A549 (cell line): ENCODE results near the gene EBP. TPM values are rescaled to one million over a fixed set of nuclear protein-coding genes. Genes with fewer than 3 reads are reported as not detected.
A peak's percentile ranks its signal among the peaks of the same experiment; 100 is the strongest.

ENCODE experiments used
- ATAC-seq, 2 experiments: fragments of 200-7000 bp in 1 of 2; fragments of >200 bp in 1 of 2; cut with Nextera tagmentation in 1 of 2; cut with Tn5 transposase in 1 of 2; 3 replicates each; pipeline versions ENCODE4 v1.8.0 to v1.9.1; 2018 to 2020; ENCODE audit warnings: mild to moderate bottlenecking in 1 of 2, moderate library complexity in 1 of 2
- CTCF ChIA-PET: fragments of 300-600 bp; sonication (Branson Sonifier 250); formaldehyde crosslinking; extraction: SDS; loops from one replicate; lab custom pipeline; 2021; ENCODE audit warnings: antibody characterized with exemption, inconsistent platforms; lab: Yijun Ruan, JAX
- POLR2A ChIA-PET: fragments of 350-600 bp; formaldehyde crosslinking; extraction: SDS; loops from one replicate; lab custom pipeline; 2021; ENCODE audit warnings: antibody characterized with exemption, inconsistent platforms; lab: Yijun Ruan, JAX
- DNase-seq, 2 experiments: peaks; one replicate each; pipeline versions ENCODE4 v3.0.0 to v3.0.0-alpha.2; 2011 to 2016; ENCODE audit warnings: low read depth in 1 of 2, low spot score in 1 of 2
- FAIRE-seq: peaks from 2 replicates; lab custom pipeline; 2011; peaks lifted over from hg19 to GRCh38; lab: Jason Lieb, UNC
- H3K27ac ChIP-seq, 2 experiments: fragments of >200 bp; sonication (Bioruptor Twin); formaldehyde crosslinking; 3 replicates each; pipeline ENCODE4 v1.5.1; 2016 to 2017
- H3K4me1 ChIP-seq: fragments of >200 bp; sonication (Bioruptor Twin); formaldehyde crosslinking; 3 replicates; pipeline ENCODE4 v1.6.1; 2016
- H3K4me2 ChIP-seq: fragments of >200 bp; sonication (Bioruptor Twin); formaldehyde crosslinking; 3 replicates; pipeline ENCODE4 v1.6.1; 2016
- H3K4me3 ChIP-seq: fragments of >200 bp; sonication (Bioruptor Twin); formaldehyde crosslinking; 3 replicates; pipeline ENCODE4 v1.5.1; 2016
- H3K9me3 ChIP-seq: fragments of >200 bp; sonication (Bioruptor Twin); formaldehyde crosslinking; 3 replicates; pipeline ENCODE4 v1.6.1; 2016
- CBX2 ChIP-seq: fragments of 200-600 bp; sonication (generic); IDR thresholded peaks from 2 replicates; pipeline ENCODE4 v1.6.1; 2016; ENCODE audit warnings: low read depth, mild to moderate bottlenecking, borderline replicate concordance
- CEBPB ChIP-seq, 2 experiments: fragments of >200 bp in 1 of 2; sonication (Bioruptor Twin) in 1 of 2; formaldehyde crosslinking in 1 of 2; IDR thresholded peaks; 2 replicates each; pipeline ENCODE4 v1.6.1; 2012 to 2016
- CHD4 ChIP-seq: fragments of 200-600 bp; sonication (generic); IDR thresholded peaks from 2 replicates; pipeline ENCODE4 v1.6.1; 2016; ENCODE audit warnings: antibody characterized with exemption, mild to moderate bottlenecking, borderline replicate concordance
- EHF ChIP-seq: fragments of 250-450 bp; sonication (Bioruptor Pico); IDR thresholded peaks from 2 replicates; pipeline ENCODE4 v1.5.0; 2020; ENCODE audit warnings: mild to moderate bottlenecking
- FOSL2 ChIP-seq, 2 experiments: fragments of 450-650 bp in 1 of 2; fragments of >200 bp in 1 of 2; sonication (Bioruptor Twin) in 1 of 2; formaldehyde crosslinking; IDR thresholded peaks; 2 replicates each; pipeline versions ENCODE4 v1.5.0 to v1.6.1; 2016 to 2020; ENCODE audit warnings: mild to moderate bottlenecking in 1 of 2, moderate library complexity in 1 of 2
- GATA3 ChIP-seq: IDR thresholded peaks from 2 replicates; pipeline ENCODE4 v1.6.1; 2012; ENCODE audit warnings: borderline replicate concordance
- HDAC2 ChIP-seq: fragments of 200-600 bp; sonication (generic); IDR thresholded peaks from 2 replicates; pipeline ENCODE4 v1.6.1; 2016
- HEYL ChIP-seq: fragments of 250-450 bp; sonication (Bioruptor Pico); IDR thresholded peaks from 2 replicates; pipeline ENCODE4 v1.8.0; 2021; ENCODE audit warnings: mild to moderate bottlenecking, moderate library complexity
- HOXB13 ChIP-seq: fragments of 250-450 bp; sonication (Bioruptor Pico); IDR thresholded peaks from 2 replicates; pipeline ENCODE4 v1.5.0; 2020; ENCODE audit warnings: low read depth, mild to moderate bottlenecking, moderate library complexity
- HOXB5 ChIP-seq: fragments of 250-450 bp; sonication (Bioruptor Pico); IDR thresholded peaks from 2 replicates; pipeline ENCODE4 v1.5.0; 2020; ENCODE audit warnings: mild to moderate bottlenecking, moderate library complexity
- JUN ChIP-seq, 2 experiments: fragments of >200 bp; sonication (Bioruptor Twin); formaldehyde crosslinking; IDR thresholded peaks; 2 replicates in 1 of 2; 3 replicates in 1 of 2; pipeline ENCODE4 v1.6.1; 2016 to 2017
- NFE2L2 ChIP-seq: fragments of 150-350 bp; conservative IDR thresholded peaks from 2 replicates; pipeline ENCODE4 v1.6.1; 2014; ENCODE audit warnings: low read length
- NR3C1 ChIP-seq: fragments of >200 bp; sonication (Bioruptor Twin); formaldehyde crosslinking; IDR thresholded peaks from 3 replicates; pipeline ENCODE4 v1.6.1; 2017
- POLR2A ChIP-seq: IDR thresholded peaks from 2 replicates; pipeline ENCODE4 v1.6.1; 2012; ENCODE audit warnings: mild to moderate bottlenecking, low read length
- RAD21 ChIP-seq, 2 experiments: fragments of >200 bp in 1 of 2; sonication (Bioruptor Twin) in 1 of 2; formaldehyde crosslinking in 1 of 2; IDR thresholded peaks in 1 of 2; conservative IDR thresholded peaks in 1 of 2; 2 replicates in 1 of 2; 3 replicates in 1 of 2; pipeline ENCODE4 v1.6.1; 2012 to 2018; ENCODE audit warnings: inconsistent platforms in 1 of 2
- RARB ChIP-seq: fragments of 250-450 bp; sonication (Bioruptor Pico); IDR thresholded peaks from 2 replicates; pipeline ENCODE4 v1.8.0; 2021; ENCODE audit warnings: mild to moderate bottlenecking, moderate library complexity
- SMC3 ChIP-seq: fragments of >200 bp; sonication (Bioruptor Twin); formaldehyde crosslinking; IDR thresholded peaks from 3 replicates; pipeline ENCODE4 v1.6.1; 2018; ENCODE audit warnings: inconsistent platforms
- ZC3H11A ChIP-seq: fragments of 450-650 bp; IDR thresholded peaks from 2 replicates; pipeline ENCODE4 v1.6.1; 2014; ENCODE audit warnings: antibody characterized with exemption, mild to moderate bottlenecking
- ZFP36 ChIP-seq: fragments of 450-650 bp; IDR thresholded peaks from 2 replicates; pipeline ENCODE4 v1.6.1; 2014; ENCODE audit warnings: borderline replicate concordance; ENCODE audit not compliant: partially characterized antibody
- WGBS: methylation state at CpG from one replicate; pipeline ENCODE4 v1.1.6; 2017; ENCODE audit errors: missing lambda C conversion rate; 5-methylcytosine and 5-hydroxymethylcytosine counted together
- polyA plus RNA-seq, 4 experiments: library from polyadenylated mRNA; depleted of rRNA in 3 of 4; stranded (reverse); fragments of >200 nt; fragmentation: RNase III in 1 of 4; extraction: RNeasy Plus Mini Kit Qiagen cat#74134 plus additional on column Dnase treatment in 1 of 4; gene quantifications; 2 replicates in 3 of 4; 3 replicates in 1 of 4; pipeline ENCODE4 v1.2.3, GENCODE V29; 2011 to 2017
- TF ChIP-seq, protein P1 (sequence below): fragments of >200 bp; sonication (Bioruptor Twin); formaldehyde crosslinking; IDR thresholded peaks from 3 replicates; pipeline ENCODE4 v1.6.1; 2016
- TF ChIP-seq, protein P2 (sequence below): fragments of 150-350 bp; IDR thresholded peaks from 2 replicates; pipeline ENCODE4 v1.6.1; 2014; ENCODE audit warnings: low read depth, mild to moderate bottlenecking, low read length
- TF ChIP-seq, protein P3 (sequence below): fragments of >200 bp; sonication (Bioruptor Twin); formaldehyde crosslinking; IDR thresholded peaks from 3 replicates; pipeline ENCODE4 v1.5.1; 2016
- TF ChIP-seq, protein P4 (sequence below): fragments of 450-650 bp; IDR thresholded peaks from 2 replicates; pipeline ENCODE4 v1.6.1; 2014; ENCODE audit warnings: antibody characterized with exemption
- TF ChIP-seq, protein P5 (sequence below): IDR thresholded peaks from 2 replicates; pipeline ENCODE4 v1.6.1; 2012

EBP gene
- polyA plus RNA-seq, 2 of the 4 experiments (the other 2 are of a cell fraction) = 82.9 to 159 TPM

DNA sequence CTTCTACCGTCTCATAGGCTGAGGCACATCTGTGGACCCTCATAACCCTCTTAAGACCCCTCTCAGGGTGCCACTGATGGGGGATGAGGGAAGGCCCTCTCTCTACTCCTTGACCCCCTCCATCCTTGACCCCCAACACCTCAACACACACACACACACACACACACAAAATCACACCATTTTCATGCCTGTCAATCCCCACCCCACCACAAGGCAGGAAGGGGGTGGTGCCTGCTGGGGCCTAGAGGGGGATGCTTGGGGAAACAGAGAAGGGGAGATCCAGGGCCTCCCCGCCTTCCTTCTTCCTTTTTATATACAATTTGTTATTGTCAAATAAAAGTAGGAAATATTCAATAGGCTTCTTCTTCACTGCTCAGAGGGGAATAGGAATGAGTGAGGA is 1.2 kb upstream of the EBP start:
- no peak for TF ChIP-seq NFE2L2
- TF ChIP-seq, protein P1, sequence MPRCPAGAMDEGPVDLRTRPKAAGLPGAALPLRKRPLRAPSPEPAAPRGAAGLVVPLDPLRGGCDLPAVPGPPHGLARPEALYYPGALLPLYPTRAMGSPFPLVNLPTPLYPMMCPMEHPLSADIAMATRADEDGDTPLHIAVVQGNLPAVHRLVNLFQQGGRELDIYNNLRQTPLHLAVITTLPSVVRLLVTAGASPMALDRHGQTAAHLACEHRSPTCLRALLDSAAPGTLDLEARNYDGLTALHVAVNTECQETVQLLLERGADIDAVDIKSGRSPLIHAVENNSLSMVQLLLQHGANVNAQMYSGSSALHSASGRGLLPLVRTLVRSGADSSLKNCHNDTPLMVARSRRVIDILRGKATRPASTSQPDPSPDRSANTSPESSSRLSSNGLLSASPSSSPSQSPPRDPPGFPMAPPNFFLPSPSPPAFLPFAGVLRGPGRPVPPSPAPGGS = no peak
- no peak for TF ChIP-seq FOSL2 (IDR thresholded peaks at IDR 0.05)
- TF ChIP-seq FOSL2 (CRISPR knock-in tag; IDR thresholded peaks at IDR 0.05) = no peak
- TF ChIP-seq HOXB13 (CRISPR knock-in tag) = no peak
- TF ChIP-seq, protein P2, sequence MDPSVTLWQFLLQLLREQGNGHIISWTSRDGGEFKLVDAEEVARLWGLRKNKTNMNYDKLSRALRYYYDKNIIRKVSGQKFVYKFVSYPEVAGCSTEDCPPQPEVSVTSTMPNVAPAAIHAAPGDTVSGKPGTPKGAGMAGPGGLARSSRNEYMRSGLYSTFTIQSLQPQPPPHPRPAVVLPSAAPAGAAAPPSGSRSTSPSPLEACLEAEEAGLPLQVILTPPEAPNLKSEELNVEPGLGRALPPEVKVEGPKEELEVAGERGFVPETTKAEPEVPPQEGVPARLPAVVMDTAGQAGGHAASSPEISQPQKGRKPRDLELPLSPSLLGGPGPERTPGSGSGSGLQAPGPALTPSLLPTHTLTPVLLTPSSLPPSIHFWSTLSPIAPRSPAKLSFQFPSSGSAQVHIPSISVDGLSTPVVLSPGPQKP = no peak
- no peak for TF ChIP-seq POLR2A
- TF ChIP-seq HDAC2 = no peak
- TF ChIP-seq, protein P3, sequence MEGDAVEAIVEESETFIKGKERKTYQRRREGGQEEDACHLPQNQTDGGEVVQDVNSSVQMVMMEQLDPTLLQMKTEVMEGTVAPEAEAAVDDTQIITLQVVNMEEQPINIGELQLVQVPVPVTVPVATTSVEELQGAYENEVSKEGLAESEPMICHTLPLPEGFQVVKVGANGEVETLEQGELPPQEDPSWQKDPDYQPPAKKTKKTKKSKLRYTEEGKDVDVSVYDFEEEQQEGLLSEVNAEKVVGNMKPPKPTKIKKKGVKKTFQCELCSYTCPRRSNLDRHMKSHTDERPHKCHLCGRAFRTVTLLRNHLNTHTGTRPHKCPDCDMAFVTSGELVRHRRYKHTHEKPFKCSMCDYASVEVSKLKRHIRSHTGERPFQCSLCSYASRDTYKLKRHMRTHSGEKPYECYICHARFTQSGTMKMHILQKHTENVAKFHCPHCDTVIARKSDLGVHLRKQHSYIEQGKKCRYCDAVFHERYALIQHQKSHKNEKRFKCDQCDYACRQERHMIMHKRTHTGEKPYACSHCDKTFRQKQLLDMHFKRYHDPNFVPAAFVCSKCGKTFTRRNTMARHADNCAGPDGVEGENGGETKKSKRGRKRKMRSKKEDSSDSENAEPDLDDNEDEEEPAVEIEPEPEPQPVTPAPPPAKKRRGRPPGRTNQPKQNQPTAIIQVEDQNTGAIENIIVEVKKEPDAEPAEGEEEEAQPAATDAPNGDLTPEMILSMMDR = no peak
- no peak for TF ChIP-seq EHF (CRISPR knock-in tag)
- TF ChIP-seq RAD21 (conservative IDR thresholded peaks at IDR 0.05 in 1 of 2, IDR thresholded peaks at IDR 0.05 in 1 of 2) = no peak
- TF ChIP-seq ZFP36 = no peak
- TF ChIP-seq HOXB5 (CRISPR knock-in tag) = no peak
- TF ChIP-seq, protein P4, sequence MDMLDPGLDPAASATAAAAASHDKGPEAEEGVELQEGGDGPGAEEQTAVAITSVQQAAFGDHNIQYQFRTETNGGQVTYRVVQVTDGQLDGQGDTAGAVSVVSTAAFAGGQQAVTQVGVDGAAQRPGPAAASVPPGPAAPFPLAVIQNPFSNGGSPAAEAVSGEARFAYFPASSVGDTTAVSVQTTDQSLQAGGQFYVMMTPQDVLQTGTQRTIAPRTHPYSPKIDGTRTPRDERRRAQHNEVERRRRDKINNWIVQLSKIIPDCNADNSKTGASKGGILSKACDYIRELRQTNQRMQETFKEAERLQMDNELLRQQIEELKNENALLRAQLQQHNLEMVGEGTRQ = no peak
- FAIRE-seq = no peak
- Histone ChIP-seq H3K9me3 (no peaks in the 10 kb centered on the region), H3K27ac (no peak overlapping the region; a peak in 2 of 6 replicates), H3K4me1 (0 out of 3 replicates have a peak, but pooled peaks cover 3% of the 10 kb centered on the region), H3K4me2 (no peak overlapping the region), H3K4me3 (no peak overlapping the region)
- ATAC-seq = no peak
- CTCF ChIA-PET = no interaction called here
- 94% methylated on average over 2 of the region's 2 CpGs for WGBS
- POLR2A ChIA-PET = no interaction called here
- no peak for DNase-seq

DNA sequence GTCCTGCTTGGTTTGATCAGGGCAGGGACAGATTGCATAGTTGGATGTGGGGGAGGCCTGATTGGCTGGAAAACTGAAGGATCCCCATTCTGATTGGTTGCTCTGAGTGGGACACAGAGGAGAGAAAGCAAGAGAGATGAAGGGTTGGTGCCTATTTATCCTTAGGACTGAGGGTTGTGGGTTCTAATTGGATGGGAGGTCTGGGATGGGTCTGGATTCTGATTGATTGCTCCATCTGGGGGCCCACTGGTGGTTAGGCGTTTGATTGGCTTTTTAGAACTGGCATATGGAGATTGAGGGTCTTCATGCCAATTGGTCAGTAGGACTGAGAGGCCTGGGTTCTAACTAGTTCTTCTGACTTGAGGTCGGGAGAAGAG is 644 bp upstream of the EBP start:
- TF ChIP-seq, protein P3 = no peak
- TF ChIP-seq EHF (CRISPR knock-in tag) (no peak), FOSL2 (IDR thresholded peaks at IDR 0.05) (no peak), FOSL2 (CRISPR knock-in tag; IDR thresholded peaks at IDR 0.05) (no peak), CEBPB (IDR thresholded peaks at IDR 0.05) (no peak), JUN (IDR thresholded peaks at IDR 0.05) (no peak), HOXB5 (CRISPR knock-in tag) (no peak), NR3C1 (no peak), RARB (CRISPR knock-in tag) (no peak), ZC3H11A (no peak), CHD4 (no peak), RAD21 (conservative IDR thresholded peaks at IDR 0.05 in 1 of 2, IDR thresholded peaks at IDR 0.05 in 1 of 2) (no peak), HEYL (CRISPR knock-in tag) (no peak), POLR2A (no peak), HOXB13 (CRISPR knock-in tag) (no peak), CBX2 (no peak), GATA3 (no peak), SMC3 (no peak)
- TF ChIP-seq, protein P4 = no peak
- TF ChIP-seq, protein P5, sequence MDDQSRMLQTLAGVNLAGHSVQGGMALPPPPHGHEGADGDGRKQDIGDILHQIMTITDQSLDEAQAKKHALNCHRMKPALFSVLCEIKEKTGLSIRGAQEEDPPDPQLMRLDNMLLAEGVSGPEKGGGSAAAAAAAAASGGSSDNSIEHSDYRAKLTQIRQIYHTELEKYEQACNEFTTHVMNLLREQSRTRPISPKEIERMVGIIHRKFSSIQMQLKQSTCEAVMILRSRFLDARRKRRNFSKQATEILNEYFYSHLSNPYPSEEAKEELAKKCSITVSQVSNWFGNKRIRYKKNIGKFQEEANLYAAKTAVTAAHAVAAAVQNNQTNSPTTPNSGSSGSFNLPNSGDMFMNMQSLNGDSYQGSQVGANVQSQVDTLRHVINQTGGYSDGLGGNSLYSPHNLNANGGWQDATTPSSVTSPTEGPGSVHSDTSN = no peak
- TF ChIP-seq, protein P2 = no peak
- DNase-seq (no peak), ATAC-seq (peak in 1 of 2 experiments; percentile 3; a peak in 3 of 6 replicates), FAIRE-seq (no peak)
- peak overlapping the region; percentile 88 for H3K4me3 ChIP-seq
- 0 out of 3 replicates have a peak, but pooled peaks cover 3% of the 10 kb centered on the region for H3K4me1 ChIP-seq
- H3K9me3 ChIP-seq = no peaks in the 10 kb centered on the region
- H3K4me2 ChIP-seq = peak overlapping the region; percentile 79
- ChIA-PET POLR2A (no interaction called here), CTCF (no interaction called here)
- WGBS = 40% methylated on average over 2 of the region's 2 CpGs
- peak overlapping the region; percentile 85 to 89 for H3K27ac ChIP-seq
